GM12865 (cell line): Measurements from ENCODE around the gene FHAD1.

Experiments
- DNase-seq: peaks from one replicate; pipeline ENCODE4 v3.0.0; 2010; ENCODE audit warnings: low read depth
- H3K4me3 ChIP-seq: 2 replicates; pipeline ENCODE4 v1.5.1; 2011; ENCODE audit warnings: mild to moderate bottlenecking, low read depth, low read length, control low read depth
- CTCF ChIP-seq: IDR thresholded peaks from 2 replicates; pipeline ENCODE4 v1.5.1; 2011; ENCODE audit warnings: low read length, control low read depth, low read depth, inconsistent platforms; ENCODE audit not compliant: insufficient read depth; ENCODE audit errors: missing control alignments

Gene FHAD1

DNA sequence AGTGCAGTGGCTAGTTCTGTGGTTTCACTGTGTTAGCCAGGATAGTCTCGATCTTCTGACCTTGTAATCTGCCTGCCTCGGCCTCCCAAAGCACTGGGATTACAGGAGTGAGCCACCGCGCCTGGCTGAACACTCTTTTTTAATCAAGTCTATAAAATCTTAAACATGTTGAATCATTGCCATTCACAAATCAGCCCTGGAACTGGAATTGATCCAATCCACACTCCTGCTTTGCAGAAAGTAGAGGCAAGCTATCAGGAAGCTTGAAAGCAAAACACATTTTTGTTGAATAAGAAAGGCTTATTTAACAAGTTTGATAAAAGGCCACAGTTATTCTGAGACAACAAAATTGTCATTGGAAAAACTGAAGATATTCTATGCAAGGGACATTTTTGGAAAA, 144.3 kb downstream of the FHAD1 start:
- no peak for DNase-seq
- TF ChIP-seq CTCF, result no peak
- H3K4me3 ChIP-seq, result no peak overlapping the region

DNA sequence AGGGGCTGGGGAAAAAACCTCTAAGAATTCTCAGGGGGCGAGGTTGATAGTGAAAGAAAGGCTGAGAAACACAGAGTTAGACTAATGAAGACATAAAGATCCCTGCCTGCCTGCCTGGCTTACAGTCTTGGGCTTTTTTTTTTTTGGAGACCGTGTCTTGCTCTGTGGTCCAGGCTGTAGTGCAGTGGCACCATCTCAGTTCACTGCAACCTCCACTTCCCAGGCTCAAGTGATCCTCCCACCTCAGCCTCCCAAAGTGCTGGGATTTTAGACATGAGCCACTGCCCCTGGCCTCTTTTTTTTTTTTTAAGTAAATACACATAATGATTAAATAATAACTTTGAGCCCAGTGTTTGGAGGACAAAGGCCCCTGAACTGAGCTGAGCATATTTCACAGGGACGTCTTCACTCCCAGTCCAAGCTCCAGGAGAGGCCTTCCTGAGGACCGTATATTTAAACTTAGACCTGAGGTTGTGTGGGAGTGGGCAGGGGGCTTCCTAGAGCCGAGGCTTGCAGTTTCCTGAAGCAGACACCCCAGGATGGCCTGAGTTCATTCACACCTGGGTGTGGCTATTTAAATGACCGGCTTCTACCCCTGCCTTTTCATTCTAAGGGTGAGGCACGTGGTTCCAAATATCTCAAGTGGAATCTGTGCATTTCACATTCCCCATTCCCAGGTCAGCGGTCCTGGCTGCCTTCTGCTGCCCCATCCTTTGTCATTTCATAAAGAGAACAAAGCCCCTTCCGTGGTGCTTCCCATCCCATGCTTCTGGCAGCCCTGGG, 146.6 kb downstream of the FHAD1 start:
- no peak overlapping the region for H3K4me3 ChIP-seq
- TF ChIP-seq CTCF, result no peak
- no peak for DNase-seq

- TF ChIP-seq CTCF, result no peak
- no peak overlapping the region for H3K4me3 ChIP-seq
- DNase-seq, result no peak
Observed at GRCh38 chr1:15394258-15394690, 147.3 kb downstream of the FHAD1 start.

DNA sequence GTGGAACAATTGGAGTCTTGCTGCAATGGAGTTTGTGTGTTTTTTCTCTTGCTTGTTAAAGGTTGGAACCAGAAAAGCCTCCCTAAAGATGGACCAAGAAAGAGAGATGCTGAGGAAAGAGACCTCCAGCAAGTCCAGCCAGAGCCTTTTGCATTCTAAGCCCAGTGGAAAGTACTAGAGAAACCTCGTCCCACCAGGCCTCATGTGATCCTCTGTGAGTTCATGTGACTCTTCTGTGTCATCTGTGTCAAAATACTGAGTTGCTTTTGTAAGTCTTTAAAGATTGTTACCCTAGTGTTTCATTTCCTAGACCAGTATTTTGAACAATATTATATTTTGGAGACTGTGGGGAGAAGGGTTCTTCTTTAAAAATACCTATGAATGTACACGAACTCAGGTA, 150.2 kb downstream of the FHAD1 start:
- DNase-seq, result no peak
- no peak for TF ChIP-seq CTCF
- no peak overlapping the region for H3K4me3 ChIP-seq

GRCh38 chr1:15399710-15400109, 152.7 kb downstream of the FHAD1 start:
- TF ChIP-seq CTCF, result no peak
- DNase-seq, result no peak
- H3K4me3 ChIP-seq, result no peak overlapping the region

DNA sequence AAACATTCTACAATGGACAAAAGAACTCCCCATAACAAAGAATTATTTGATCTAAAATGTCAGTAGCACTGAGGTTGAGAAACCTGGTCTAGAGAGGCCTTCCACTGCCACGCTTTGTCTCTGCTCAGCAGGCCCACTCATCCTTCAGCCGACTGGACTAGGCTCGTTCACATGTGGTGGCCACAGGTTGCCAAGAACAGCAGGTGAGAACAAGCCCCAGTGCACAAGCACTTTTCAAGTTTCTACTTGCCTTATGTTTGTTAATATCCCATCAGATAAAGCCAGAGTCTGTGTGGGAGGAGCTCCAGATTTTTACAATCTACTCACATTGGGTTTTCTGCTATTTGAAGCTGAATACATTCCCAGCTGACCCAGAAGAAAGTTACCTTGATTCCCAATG, 153.6 kb downstream of the FHAD1 start:
- no peak for DNase-seq
- no peak for TF ChIP-seq CTCF

More for the DNA sequence above, 153.6 kb downstream of the FHAD1 start:
- no peak overlapping the region for H3K4me3 ChIP-seq
